ENCODE results near the gene NMT2. TPM values are rescaled to one million over a fixed set of nuclear protein-coding genes. Genes with fewer than 3 reads are reported as not detected.

NMT2 gene
- total RNA-seq, 2 donors from 2014 or later = 21.2 to 30.7 TPM

DNA sequence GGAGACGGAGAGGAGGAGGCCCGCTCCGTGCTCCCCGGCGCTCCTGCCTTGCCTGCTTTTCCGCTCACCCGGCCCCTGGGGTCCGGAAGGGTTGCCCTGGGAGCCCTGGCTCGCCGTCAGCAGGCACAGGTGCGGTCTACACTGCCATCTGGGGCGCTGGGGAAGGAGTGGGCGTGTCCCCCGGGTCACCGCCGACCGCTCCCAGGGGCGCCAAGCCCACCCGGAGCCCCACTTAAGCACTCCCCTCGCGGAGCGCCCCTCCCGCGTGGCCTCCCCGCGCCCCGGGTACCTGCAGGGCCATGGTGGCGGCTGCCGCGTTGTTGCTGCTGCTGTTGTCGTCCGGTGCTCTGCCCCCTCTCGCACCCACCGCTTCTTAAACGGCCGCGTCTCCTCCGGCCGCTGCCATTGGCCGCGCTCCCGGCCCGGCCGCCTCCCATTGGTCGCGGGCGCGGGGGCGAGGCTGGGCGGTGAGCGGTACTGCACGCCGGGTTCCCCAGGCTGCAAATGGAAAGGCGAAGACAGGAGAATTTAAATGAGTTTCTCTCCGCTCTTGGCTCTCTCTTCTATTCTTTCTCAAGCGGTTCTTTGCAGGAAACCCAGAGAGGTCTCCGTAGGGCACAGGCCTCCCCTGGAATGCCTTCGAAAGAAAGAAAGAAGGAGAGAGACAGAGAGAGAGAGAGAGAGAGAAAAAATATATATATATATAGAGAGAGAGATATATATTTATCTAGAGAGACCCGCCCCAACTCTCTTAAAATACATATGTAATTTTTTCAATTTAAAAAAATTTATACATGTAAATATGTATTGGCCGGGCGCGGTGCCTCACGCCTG, 79.8 kb downstream of the NMT2 start, which contains the start of gene ACBD7:
TSS of gene ACBD7 (minus strand) at position 349 of the 834 bp plus-strand sequence. CDS start at position 301, 48 bp downstream.
- Mint-ChIP-seq H3K27ac (no peak within 1 kb of the TSS), H3K36me3 (no peaks in the 10 kb centered on the region), H3K9me3 (no peaks in the 10 kb centered on the region)
- ATAC-seq (peak; percentile 98 to 99), DNase-seq (ENCODE audit: low spot score in 2 of 2) (peak; percentile 82 to 88)

DNA sequence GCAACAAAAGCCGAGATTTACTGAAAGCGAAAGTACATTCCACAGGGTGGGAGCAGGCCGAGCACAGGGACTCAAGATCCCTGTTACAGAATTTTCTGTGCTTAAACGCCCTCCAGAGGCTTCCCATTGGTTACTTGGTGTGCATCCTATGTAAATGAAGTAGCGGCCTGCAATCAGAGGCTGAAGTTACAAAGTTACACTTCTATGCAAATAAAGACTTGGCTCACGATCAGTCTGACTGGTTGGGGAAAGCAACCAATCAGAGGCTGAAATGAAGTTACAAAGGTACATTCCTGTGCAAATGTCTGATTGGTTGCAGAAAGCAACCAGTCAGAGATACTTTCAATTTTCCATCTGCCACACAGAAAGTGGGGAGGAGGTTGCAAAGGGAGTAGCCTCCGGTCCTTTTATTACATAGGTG, 84.0 kb downstream of the NMT2 start:
- Mint-ChIP-seq H3K27ac (no peak overlapping the region), H3K36me3 (no peaks in the 10 kb centered on the region), H3K9me3 (no peaks in the 10 kb centered on the region)
- peak in 1 of 2 donors; percentile 59 for ATAC-seq
- peak in 1 of 2 donors; percentile 13 for DNase-seq (ENCODE audit: low spot score in 2 of 2)

DNA sequence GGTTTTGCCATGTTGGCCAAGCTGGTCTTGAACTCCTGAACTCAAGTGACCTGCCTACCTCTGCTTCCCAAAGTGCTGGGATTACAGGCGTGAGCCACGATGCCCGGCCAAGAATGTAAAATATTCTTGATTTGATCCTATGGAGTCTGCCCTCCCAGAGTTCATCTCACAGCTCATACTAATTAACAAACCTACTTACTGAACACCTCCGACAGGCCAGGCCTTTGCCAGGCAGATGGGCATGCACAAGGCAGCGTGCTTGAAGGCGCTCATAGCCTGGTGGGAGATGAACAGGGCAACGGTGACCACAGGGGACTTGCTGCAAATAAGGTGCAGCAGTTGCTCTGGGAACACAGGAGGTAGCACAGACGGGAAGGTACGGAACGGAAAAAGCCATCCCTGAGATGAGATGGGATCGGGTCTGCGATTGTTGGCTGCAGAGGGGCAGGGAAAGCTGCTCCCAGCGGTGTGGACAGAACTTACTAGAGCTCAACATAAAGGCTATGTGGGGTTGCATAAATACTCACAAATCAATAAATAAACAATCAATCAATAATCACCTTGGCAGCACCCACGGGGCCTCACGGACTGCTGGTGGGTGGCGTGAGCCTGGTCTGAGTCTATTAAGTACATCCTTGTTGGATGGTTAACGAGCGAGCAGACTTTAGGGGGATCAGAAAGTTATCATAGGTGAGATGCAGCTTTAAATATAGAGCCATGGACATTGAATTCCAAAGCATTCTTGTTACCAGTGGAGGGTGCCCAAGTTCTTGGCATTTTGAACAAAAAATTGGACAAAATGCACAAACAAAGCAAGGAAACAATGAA, 84.6 kb downstream of the NMT2 start:
- ATAC-seq (no peak), DNase-seq (ENCODE audit: low spot score in 2 of 2) (peak in 1 of 2 donors; percentile 50)
- H3K9me3 Mint-ChIP-seq = no peaks in the 10 kb centered on the region
- H3K27ac Mint-ChIP-seq = no peak overlapping the region
- H3K36me3 Mint-ChIP-seq = no peaks in the 10 kb centered on the region

DNA sequence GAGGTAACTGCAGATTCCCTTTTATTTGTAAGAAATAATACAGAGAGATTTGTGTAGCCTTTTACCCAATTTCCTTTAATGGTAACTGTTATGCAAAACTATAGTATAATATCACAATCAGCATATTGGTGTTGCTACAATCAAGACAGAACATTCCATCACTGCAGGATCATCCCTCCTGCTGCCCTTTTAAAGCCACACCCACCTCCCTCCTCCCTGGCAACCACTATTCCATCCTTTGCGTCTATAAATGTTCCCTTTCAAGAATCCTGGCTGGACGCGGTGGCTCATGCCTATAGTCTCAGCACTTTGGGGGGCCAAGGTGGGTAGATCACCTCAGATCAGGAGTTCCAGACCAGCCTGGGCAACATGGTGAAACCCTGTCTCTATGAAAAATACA, 93.1 kb downstream of the NMT2 start:
- Mint-ChIP-seq H3K9me3 (no peaks in the 10 kb centered on the region), H3K27ac (no peak overlapping the region), H3K36me3 (no peaks in the 10 kb centered on the region)

DNA sequence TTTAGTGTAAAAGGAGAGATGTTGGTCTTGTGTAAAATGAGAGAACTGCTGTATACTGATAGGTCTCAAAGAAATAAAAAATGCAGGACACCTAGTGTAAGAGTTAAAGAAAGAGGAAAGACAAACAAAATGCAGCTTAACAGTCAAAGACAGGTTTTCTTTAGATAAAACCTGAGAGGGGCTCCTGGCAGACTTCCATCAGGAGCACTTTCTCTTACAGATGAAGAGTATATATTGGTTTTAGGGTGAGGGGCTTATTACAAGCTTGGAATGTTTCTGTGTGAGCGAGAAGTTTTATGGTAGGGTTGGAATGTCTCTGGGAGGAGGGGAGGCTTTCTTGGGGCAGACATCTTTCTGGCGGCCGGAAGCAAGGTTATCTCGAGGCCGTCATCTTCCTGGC, 96.1 kb downstream of the NMT2 start:
- ATAC-seq (no peak), DNase-seq (ENCODE audit: low spot score in 2 of 2) (no peak)
- Mint-ChIP-seq H3K9me3 (peaks cover 3 to 4% of the 10 kb centered on the region in 2 donors), H3K27ac (no peak overlapping the region), H3K36me3 (no peaks in the 10 kb centered on the region)

More for the DNA sequence above, 93.1 kb downstream of the NMT2 start:
- ATAC-seq (no peak), DNase-seq (ENCODE audit: low spot score in 2 of 2) (no peak)

DNA sequence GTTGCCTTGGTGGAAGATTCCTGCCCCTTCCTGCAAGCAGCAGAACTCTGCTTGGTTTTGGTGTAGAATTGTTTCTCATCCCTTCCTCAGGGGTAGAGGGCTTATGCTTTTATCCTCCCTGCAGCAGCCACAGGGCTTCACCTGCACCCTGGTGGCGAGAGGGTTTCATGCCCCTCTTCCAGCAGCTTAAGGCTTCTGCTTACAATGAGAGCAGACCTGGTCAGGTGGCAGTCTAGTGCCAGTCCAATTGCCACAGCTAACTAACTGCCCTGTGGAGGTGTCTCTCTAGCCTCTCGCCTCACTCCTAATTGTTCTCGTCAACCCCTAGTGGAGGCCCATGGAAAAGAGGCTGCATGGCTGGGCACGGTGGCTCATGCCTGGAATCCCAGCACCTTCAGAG, 99.3 kb downstream of the NMT2 start:
- DNase-seq (ENCODE audit: low spot score in 2 of 2) (no peak), ATAC-seq (no peak)
- Mint-ChIP-seq H3K27ac (no peak overlapping the region), H3K36me3 (peaks cover 5% of the 10 kb centered on the region in 2 donors), H3K9me3 (peaks cover 3 to 10% of the 10 kb centered on the region in 2 donors)

DNA sequence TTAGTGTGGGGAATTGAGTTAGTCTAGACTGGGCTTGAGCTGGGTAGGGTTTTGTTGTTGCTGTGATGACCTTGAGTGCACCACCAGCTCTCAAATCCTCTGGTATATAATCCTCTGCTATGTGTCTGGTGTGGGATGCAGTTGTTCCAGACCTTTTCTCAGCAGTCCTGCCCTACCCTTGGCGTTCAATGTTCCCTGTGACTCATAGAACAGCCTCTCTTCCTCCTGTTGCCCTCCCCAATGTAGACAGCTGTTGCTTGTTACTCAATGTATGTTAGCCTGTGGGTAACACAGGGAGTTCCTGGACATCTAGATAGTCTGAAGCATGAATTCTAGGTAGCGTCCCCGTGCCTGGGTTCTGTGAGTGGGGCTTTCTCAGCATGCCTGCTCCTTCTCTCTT, 99.7 kb downstream of the NMT2 start:
- Mint-ChIP-seq H3K36me3 (peaks cover 5% of the 10 kb centered on the region in 2 donors), H3K27ac (no peak overlapping the region), H3K9me3 (peaks cover 3 to 10% of the 10 kb centered on the region in 2 donors)
- DNase-seq (ENCODE audit: low spot score in 2 of 2) = no peak
- ATAC-seq = no peak

DNA sequence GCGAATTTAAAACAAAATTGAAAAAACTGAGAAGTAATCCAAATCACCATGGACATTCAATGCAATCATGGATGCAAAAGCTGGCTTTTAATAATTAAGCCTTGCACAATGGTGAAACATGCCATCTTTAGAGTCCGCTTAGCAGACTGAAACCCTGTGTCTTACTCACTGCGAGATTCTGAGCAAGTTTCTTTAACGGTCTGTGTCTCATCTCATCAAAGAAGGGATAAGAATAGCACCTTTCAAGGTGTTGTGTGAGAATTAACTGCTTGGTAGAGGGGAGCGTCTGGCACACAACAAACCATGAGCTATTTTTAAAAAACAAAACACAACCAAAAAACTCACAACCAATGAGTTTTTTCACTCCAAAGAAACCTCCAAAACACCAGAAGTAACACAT, 101.3 kb downstream of the NMT2 start:
- Mint-ChIP-seq H3K36me3 (peaks cover 5% of the 10 kb centered on the region in 2 donors), H3K27ac (no peak overlapping the region), H3K9me3 (peaks cover 3 to 10% of the 10 kb centered on the region in 2 donors)
- DNase-seq (ENCODE audit: low spot score in 2 of 2) (no peak), ATAC-seq (no peak)

DNA sequence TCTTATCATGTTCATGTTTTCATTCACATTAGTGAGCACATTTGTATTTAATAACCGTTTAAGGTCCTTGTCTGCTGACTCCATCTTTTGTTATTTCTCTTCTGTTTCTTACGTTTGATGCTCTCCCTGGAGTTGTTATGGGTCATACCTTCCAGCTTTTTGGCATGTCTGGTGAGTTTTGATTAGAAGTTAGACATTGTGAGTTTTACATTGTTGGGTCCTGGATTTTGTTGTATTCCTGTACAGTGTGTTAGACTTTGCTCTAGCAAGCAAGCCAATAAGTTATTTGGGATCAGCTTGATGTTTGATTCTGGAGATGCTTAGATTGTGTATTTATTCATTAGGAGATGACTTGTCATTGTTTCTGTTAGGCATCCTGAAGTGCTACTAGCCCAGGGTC, 107.9 kb downstream of the NMT2 start:
- no peak overlapping the region for H3K27ac Mint-ChIP-seq
- DNase-seq (ENCODE audit: low spot score in 2 of 2) = no peak
- ATAC-seq = no peak
- peaks cover 8 to 16% of the 10 kb centered on the region in 2 donors for H3K9me3 Mint-ChIP-seq
- peaks cover 23 to 25% of the 10 kb centered on the region in 2 donors for H3K36me3 Mint-ChIP-seq

DNA sequence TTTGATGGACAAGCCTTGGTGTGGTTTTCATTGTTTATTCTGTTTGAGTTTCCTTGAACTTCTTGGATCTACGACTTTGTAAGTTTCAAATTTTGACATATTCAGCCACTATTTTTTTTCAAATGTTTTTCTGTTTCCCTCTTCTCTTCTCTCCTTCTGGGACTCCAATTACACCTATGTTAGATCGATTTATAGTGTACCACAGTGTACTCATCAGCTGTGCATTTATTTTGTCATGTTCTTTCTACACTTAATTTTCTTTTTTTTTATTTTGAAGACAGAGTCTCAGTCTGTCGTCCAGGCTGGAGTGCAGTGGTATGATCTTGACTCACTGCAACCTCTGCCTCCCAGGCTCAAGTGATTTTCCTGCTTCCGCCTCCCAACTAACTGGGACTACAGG, 108.6 kb downstream of the NMT2 start:
- ATAC-seq (no peak), DNase-seq (ENCODE audit: low spot score in 2 of 2) (no peak)
- Mint-ChIP-seq H3K27ac (no peak overlapping the region), H3K9me3 (peaks cover 8 to 10% of the 10 kb centered on the region in 2 donors), H3K36me3 (peaks cover 18 to 20% of the 10 kb centered on the region in 2 donors)

DNA sequence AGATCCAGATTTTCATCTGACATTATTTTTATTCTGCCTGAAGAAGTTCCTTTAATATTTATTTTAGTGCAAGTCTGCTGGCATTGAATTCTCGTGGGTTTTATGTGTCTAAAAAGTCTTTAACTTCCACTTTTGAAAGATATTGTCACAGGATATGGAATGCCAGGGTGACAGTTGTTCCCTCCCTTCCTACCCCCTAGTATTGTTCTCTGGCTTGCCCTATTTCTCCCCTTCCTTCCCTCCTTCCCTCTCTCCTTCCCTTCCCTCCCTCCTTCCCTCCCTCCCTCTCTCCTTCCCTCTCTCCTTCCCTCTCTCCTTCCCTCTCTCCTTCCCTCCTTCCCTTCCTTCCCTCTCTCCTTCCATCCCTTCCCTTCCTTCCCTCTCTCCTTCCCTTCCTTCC, 109.8 kb downstream of the NMT2 start:
- H3K9me3 Mint-ChIP-seq = peaks cover 8 to 10% of the 10 kb centered on the region in 2 donors
- H3K36me3 Mint-ChIP-seq = peaks cover 18 to 20% of the 10 kb centered on the region in 2 donors
- H3K27ac Mint-ChIP-seq = no peak overlapping the region
- ATAC-seq (no peak), DNase-seq (ENCODE audit: low spot score in 2 of 2) (no peak)

Other genes with a start within 250 kb of the NMT2 start
- gene DCLRE1C, start 214.6 kb downstream of the NMT2 start, total RNA-seq = 10 to 100 TPM; 20.8 to 20.9 TPM
- under 1 TPM; 0.56 to 0.59 TPM for gene MEIG1, start 209.3 kb downstream of the NMT2 start, total RNA-seq
- gene OLAH, start 124.8 kb downstream of the NMT2 start, total RNA-seq = 1 to 10 TPM in 1 of 2 donors, under 1 TPM in 1; 0.87 to 1.7 TPM
- 1 to 10 TPM; 2.4 to 3.1 TPM for gene ACBD7, start 79.9 kb downstream of the NMT2 start, total RNA-seq
- gene RPP38, start 71.3 kb downstream of the NMT2 start, total RNA-seq = 10 to 100 TPM; 15.5 to 17.5 TPM
- 1 to 10 TPM; 3.7 to 4.9 TPM for gene FAM171A1, start 202.6 kb upstream of the NMT2 start, total RNA-seq

All from activated naive CD4-positive, alpha-beta T cell treated with anti-CD3 and anti-CD28 coated beads, Interleukin-2, amount 50 U/mL, for 72 hours (primary cell).